A549 (cell line): ENCODE measurements around the gene KCNK3.

Experiments
- CEBPB ChIP-seq, 2 experiments: fragments of >200 bp in 1 of 2; sonication (Bioruptor Twin) in 1 of 2; formaldehyde crosslinking in 1 of 2; IDR thresholded peaks; 2 replicates each; pipeline ENCODE4 v1.6.1; 2012 to 2016
- HMGXB4 ChIP-seq: fragments of 250-450 bp; sonication (Bioruptor Pico); IDR thresholded peaks from 2 replicates; pipeline ENCODE4 v1.5.0; 2021; ENCODE audit warnings: mild to moderate bottlenecking, moderate library complexity, borderline replicate concordance
- MAFK ChIP-seq: fragments of 450-650 bp; IDR thresholded peaks from 2 replicates; pipeline ENCODE4 v1.6.1; 2014; ENCODE audit not compliant: partially characterized antibody
- POLR2A ChIP-seq: IDR thresholded peaks from 2 replicates; pipeline ENCODE4 v1.6.1; 2012; ENCODE audit warnings: mild to moderate bottlenecking, low read length
- TF ChIP-seq, protein P1 (sequence below): fragments of 200-600 bp; sonication (generic); IDR thresholded peaks from 2 replicates; pipeline ENCODE4 v1.6.1; 2016; ENCODE audit warnings: antibody characterized with exemption, mild to moderate bottlenecking, moderate library complexity
- TF ChIP-seq, protein P2 (sequence below): fragments of >200 bp; sonication (Bioruptor Twin); formaldehyde crosslinking; IDR thresholded peaks from 3 replicates; pipeline ENCODE4 v1.5.1; 2016
- TF ChIP-seq, protein P3 (sequence below): fragments of 150-350 bp; IDR thresholded peaks from 2 replicates; pipeline ENCODE4 v1.6.1; 2014; ENCODE audit warnings: low read depth, mild to moderate bottlenecking, low read length
- TF ChIP-seq, protein P4 (sequence below): IDR thresholded peaks from 2 replicates; pipeline ENCODE4 v1.6.1; 2012

DNA sequence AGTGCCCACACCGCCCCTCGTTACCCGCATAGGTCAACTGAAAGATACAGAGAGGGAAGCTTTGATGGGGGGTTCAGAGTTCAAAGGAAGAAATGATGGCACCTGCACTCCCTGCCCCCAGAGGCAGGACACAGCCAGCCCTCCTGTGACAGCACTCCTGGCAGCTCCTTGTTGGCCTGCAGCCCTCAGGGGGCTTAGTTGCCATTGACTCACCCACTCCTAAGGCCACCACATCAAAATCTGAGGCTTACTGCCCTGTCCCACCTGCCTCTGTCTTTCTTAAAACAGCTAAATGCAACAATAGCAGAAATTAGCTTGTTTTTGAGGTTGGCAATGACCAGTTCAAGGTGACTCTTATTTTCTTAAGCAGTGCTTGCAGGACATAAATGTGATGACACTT lies 39.9 kb downstream of the KCNK3 start:
- TF ChIP-seq, protein P1, sequence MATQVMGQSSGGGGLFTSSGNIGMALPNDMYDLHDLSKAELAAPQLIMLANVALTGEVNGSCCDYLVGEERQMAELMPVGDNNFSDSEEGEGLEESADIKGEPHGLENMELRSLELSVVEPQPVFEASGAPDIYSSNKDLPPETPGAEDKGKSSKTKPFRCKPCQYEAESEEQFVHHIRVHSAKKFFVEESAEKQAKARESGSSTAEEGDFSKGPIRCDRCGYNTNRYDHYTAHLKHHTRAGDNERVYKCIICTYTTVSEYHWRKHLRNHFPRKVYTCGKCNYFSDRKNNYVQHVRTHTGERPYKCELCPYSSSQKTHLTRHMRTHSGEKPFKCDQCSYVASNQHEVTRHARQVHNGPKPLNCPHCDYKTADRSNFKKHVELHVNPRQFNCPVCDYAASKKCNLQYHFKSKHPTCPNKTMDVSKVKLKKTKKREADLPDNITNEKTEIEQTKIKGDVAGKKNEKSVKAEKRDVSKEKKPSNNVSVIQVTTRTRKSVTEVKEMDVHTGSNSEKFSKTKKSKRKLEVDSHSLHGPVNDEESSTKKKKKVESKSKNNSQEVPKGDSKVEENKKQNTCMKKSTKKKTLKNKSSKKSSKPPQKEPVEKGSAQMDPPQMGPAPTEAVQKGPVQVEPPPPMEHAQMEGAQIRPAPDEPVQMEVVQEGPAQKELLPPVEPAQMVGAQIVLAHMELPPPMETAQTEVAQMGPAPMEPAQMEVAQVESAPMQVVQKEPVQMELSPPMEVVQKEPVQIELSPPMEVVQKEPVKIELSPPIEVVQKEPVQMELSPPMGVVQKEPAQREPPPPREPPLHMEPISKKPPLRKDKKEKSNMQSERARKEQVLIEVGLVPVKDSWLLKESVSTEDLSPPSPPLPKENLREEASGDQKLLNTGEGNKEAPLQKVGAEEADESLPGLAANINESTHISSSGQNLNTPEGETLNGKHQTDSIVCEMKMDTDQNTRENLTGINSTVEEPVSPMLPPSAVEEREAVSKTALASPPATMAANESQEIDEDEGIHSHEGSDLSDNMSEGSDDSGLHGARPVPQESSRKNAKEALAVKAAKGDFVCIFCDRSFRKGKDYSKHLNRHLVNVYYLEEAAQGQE: no peak
- TF ChIP-seq, protein P2, sequence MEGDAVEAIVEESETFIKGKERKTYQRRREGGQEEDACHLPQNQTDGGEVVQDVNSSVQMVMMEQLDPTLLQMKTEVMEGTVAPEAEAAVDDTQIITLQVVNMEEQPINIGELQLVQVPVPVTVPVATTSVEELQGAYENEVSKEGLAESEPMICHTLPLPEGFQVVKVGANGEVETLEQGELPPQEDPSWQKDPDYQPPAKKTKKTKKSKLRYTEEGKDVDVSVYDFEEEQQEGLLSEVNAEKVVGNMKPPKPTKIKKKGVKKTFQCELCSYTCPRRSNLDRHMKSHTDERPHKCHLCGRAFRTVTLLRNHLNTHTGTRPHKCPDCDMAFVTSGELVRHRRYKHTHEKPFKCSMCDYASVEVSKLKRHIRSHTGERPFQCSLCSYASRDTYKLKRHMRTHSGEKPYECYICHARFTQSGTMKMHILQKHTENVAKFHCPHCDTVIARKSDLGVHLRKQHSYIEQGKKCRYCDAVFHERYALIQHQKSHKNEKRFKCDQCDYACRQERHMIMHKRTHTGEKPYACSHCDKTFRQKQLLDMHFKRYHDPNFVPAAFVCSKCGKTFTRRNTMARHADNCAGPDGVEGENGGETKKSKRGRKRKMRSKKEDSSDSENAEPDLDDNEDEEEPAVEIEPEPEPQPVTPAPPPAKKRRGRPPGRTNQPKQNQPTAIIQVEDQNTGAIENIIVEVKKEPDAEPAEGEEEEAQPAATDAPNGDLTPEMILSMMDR: no peak
- TF ChIP-seq HMGXB4 (no peak), POLR2A (no peak), CEBPB (IDR thresholded peaks at IDR 0.05) (no peak), MAFK (no peak)
- TF ChIP-seq, protein P3, sequence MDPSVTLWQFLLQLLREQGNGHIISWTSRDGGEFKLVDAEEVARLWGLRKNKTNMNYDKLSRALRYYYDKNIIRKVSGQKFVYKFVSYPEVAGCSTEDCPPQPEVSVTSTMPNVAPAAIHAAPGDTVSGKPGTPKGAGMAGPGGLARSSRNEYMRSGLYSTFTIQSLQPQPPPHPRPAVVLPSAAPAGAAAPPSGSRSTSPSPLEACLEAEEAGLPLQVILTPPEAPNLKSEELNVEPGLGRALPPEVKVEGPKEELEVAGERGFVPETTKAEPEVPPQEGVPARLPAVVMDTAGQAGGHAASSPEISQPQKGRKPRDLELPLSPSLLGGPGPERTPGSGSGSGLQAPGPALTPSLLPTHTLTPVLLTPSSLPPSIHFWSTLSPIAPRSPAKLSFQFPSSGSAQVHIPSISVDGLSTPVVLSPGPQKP: no peak
- TF ChIP-seq, protein P4, sequence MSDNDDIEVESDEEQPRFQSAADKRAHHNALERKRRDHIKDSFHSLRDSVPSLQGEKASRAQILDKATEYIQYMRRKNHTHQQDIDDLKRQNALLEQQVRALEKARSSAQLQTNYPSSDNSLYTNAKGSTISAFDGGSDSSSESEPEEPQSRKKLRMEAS: no peak
